H1 (cell line): Measurements from ENCODE around the gene LENG1. TPM values are rescaled to one million over a fixed set of nuclear protein-coding genes. Genes with fewer than 3 reads are reported as not detected.

Source experiments
- CTCF ChIA-PET: fragments of 300-600 bp; sonication (Branson Sonifier 250); formaldehyde crosslinking; loops from one replicate; lab custom pipeline; 2021; ENCODE audit not compliant: partially characterized antibody; lab: Charles Lee
- POLR2A ChIA-PET: fragments of 300-600 bp; sonication (Branson Sonifier 250); formaldehyde crosslinking; loops from one replicate; lab custom pipeline; 2021; ENCODE audit warnings: inconsistent platforms; ENCODE audit not compliant: partially characterized antibody; lab: Charles Lee
- DNase-seq, 2 experiments: peaks; one replicate each; pipeline versions ENCODE4 v3.0.0 to v3.0.0-alpha.2; 2010 to 2022; ENCODE audit warnings: low spot score in 2 of 2, low read depth in 1 of 2, mixed read lengths in 1 of 2
- FAIRE-seq: peaks from 2 replicates; lab custom pipeline; 2011; peaks lifted over from hg19 to GRCh38; lab: Jason Lieb, UNC
- H2AFZ ChIP-seq: 2 replicates; pipeline ENCODE4 v1.8.1; 2012; ENCODE audit warnings: low read length, inconsistent platforms
- H2AK5ac ChIP-seq: 2 replicates; pipeline ENCODE4 v1.6.1; 2013; ENCODE audit warnings: low read depth, low read length
- H2BK120ac ChIP-seq: replicated peaks from 2 replicates; pipeline ENCODE3; 2013; ENCODE audit warnings: low read depth, low read length, inconsistent platforms
- H2BK12ac ChIP-seq: 2 replicates; pipeline ENCODE4 v1.6.1; 2013; ENCODE audit warnings: low read depth, low read length
- H2BK15ac ChIP-seq: 2 replicates; pipeline ENCODE4 v1.6.1; 2013; ENCODE audit warnings: low read length
- H2BK20ac ChIP-seq: 2 replicates; pipeline ENCODE4 v1.6.1; 2013; ENCODE audit warnings: low read length
- H2BK5ac ChIP-seq: 2 replicates; pipeline ENCODE4 v1.6.1; 2013; ENCODE audit warnings: low read depth, low read length
- H3K14ac ChIP-seq: 2 replicates; pipeline ENCODE4 v1.6.1; 2013; ENCODE audit warnings: inconsistent platforms; ENCODE audit not compliant: insufficient read length
- H3K18ac ChIP-seq: 2 replicates; pipeline ENCODE4 v1.6.1; 2013; ENCODE audit warnings: low read length; ENCODE audit errors: extremely low read depth
- H3K23ac ChIP-seq: 2 replicates; pipeline ENCODE4 v1.6.1; 2013; ENCODE audit warnings: inconsistent platforms; ENCODE audit not compliant: insufficient read length
- H3K23me2 ChIP-seq: 2 replicates; pipeline ENCODE4 v1.6.1; 2013; ENCODE audit warnings: low read depth, low read length
- H3K27ac ChIP-seq: 2 replicates; pipeline ENCODE4 v1.6.1; 2011; ENCODE audit warnings: low read depth, low read length, inconsistent platforms
- H3K27me3 ChIP-seq, 4 experiments: replicated peaks in 1 of 4; 1 replicate in 1 of 4; 2 replicates in 3 of 4; pipeline versions ENCODE4 v1.6.1 to v1.8.1; 2011 to 2013; ENCODE audit warnings: low read length in 3 of 4, mild to moderate bottlenecking in 3 of 4, inconsistent platforms in 2 of 4, mixed read lengths in 2 of 4, moderate library complexity in 1 of 4; ENCODE audit not compliant: control insufficient read depth in 3 of 4, insufficient read depth in 3 of 4; ENCODE audit errors: extremely low read depth in 1 of 4
- H3K36me3 ChIP-seq, 4 experiments: 2 replicates each; pipeline versions ENCODE4 v1.6.1 to v1.8.1; 2011 to 2013; ENCODE audit warnings: mild to moderate bottlenecking in 4 of 4, low read length in 3 of 4, moderate library complexity in 2 of 4, control low read depth in 1 of 4, inconsistent platforms in 1 of 4; ENCODE audit not compliant: insufficient read depth in 4 of 4, control insufficient read depth in 2 of 4
- H3K4ac ChIP-seq: replicated peaks from 2 replicates; pipeline ENCODE3; 2013; ENCODE audit warnings: low read length, low read depth, mixed read lengths, inconsistent platforms; ENCODE audit not compliant: insufficient read length
- H3K4me1 ChIP-seq, 4 experiments: replicated peaks in 1 of 4; 1 replicate in 1 of 4; 2 replicates in 3 of 4; pipeline versions ENCODE4 v1.6.1 to v1.8.1; 2011 to 2013; ENCODE audit warnings: low read length in 3 of 4, inconsistent platforms in 2 of 4, mixed read lengths in 1 of 4; ENCODE audit not compliant: insufficient read depth in 4 of 4, control insufficient read depth in 3 of 4
- H3K4me2 ChIP-seq, 2 experiments: 2 replicates each; pipeline versions ENCODE4 v1.6.1 to v1.8.1; 2011 to 2013; ENCODE audit warnings: low read depth in 2 of 2, low read length in 2 of 2, control low read depth in 1 of 2, inconsistent platforms in 1 of 2, mild to moderate bottlenecking in 1 of 2; ENCODE audit not compliant: insufficient read depth in 1 of 2
- H3K4me3 ChIP-seq, 4 experiments: fragments of 200-600, 300-600 bp in 1 of 4; sonication (generic), shearing (Covaris generic), sonication (Bioruptor Twin) in 1 of 4; 2 replicates each; pipeline versions ENCODE4 v1.5.1 to v1.8.1; 2011 to 2016; ENCODE audit warnings: low read length in 4 of 4, low read depth in 3 of 4, control low read depth in 2 of 4, inconsistent platforms in 2 of 4, mild to moderate bottlenecking in 2 of 4, mixed read lengths in 1 of 4, moderate library complexity in 1 of 4; ENCODE audit not compliant: insufficient read depth in 2 of 4; ENCODE audit errors: extremely low read depth in 1 of 4
- H3K56ac ChIP-seq: replicated peaks from 2 replicates; pipeline ENCODE3; 2013; ENCODE audit warnings: low read depth, mild to moderate bottlenecking, mixed read lengths, low read length, inconsistent platforms; ENCODE audit not compliant: insufficient read length
- H3K79me1 ChIP-seq: 2 replicates; pipeline ENCODE4 v1.6.1; 2013; ENCODE audit warnings: low read depth, low read length, control low read depth
- H3K79me2 ChIP-seq, 2 experiments: 2 replicates each; pipeline versions ENCODE4 v1.6.1 to v1.8.1; 2012 to 2013; ENCODE audit warnings: low read length in 2 of 2, mild to moderate bottlenecking in 2 of 2, inconsistent platforms in 1 of 2; ENCODE audit not compliant: insufficient read depth in 2 of 2, control insufficient read depth in 1 of 2
- H3K9ac ChIP-seq, 4 experiments: replicated peaks in 1 of 4; 1 replicate in 1 of 4; 2 replicates in 3 of 4; pipeline versions ENCODE4 v1.6.1 to v1.8.1; 2011 to 2013; ENCODE audit warnings: low read depth in 3 of 4, low read length in 3 of 4, control low read depth in 2 of 4, mild to moderate bottlenecking in 2 of 4, moderate library complexity in 2 of 4, inconsistent platforms in 1 of 4; ENCODE audit errors: extremely low read depth in 1 of 4
- H3K9me3 ChIP-seq, 2 experiments: 2 replicates each; pipeline versions ENCODE4 v1.6.1 to v1.8.1; 2012 to 2013; ENCODE audit warnings: mild to moderate bottlenecking in 2 of 2, moderate library complexity in 2 of 2, control low read depth in 1 of 2, inconsistent platforms in 1 of 2, low read depth in 1 of 2, low read length in 1 of 2, mixed read lengths in 1 of 2; ENCODE audit not compliant: insufficient read depth in 2 of 2
- H4K20me1 ChIP-seq, 2 experiments: replicated peaks in 1 of 2; 2 replicates each; pipeline versions ENCODE3 to v1.8.1; 2011 to 2013; ENCODE audit warnings: inconsistent platforms in 2 of 2, low read length in 2 of 2, mild to moderate bottlenecking in 1 of 2; ENCODE audit not compliant: insufficient read depth in 2 of 2, control insufficient read depth in 1 of 2
- H4K5ac ChIP-seq: 2 replicates; pipeline ENCODE4 v1.6.1; 2013; ENCODE audit warnings: low read length, low read depth, mixed read lengths, inconsistent platforms; ENCODE audit not compliant: insufficient read length
- H4K8ac ChIP-seq: 2 replicates; pipeline ENCODE4 v1.8.0; 2013; ENCODE audit warnings: mild to moderate bottlenecking, moderate library complexity, low read length, inconsistent platforms; ENCODE audit not compliant: insufficient read depth; ENCODE audit errors: extremely low read depth
- H4K91ac ChIP-seq: replicated peaks from 2 replicates; pipeline ENCODE3; 2013; ENCODE audit warnings: low read length, mixed read lengths, inconsistent platforms; ENCODE audit not compliant: insufficient read length
- CHD1 ChIP-seq: IDR thresholded peaks from 2 replicates; pipeline ENCODE4 v1.6.1; 2012; ENCODE audit warnings: low read depth, low read length, improper control_type of control experiment
- KDM1A ChIP-seq: fragments of 200-600, 300-600 bp; sonication (generic); IDR thresholded peaks from 2 replicates; pipeline ENCODE4 v1.7.1; 2016; ENCODE audit warnings: mild to moderate bottlenecking, low read length, borderline replicate concordance
- MAFK ChIP-seq: IDR thresholded peaks from 2 replicates; pipeline ENCODE4 v1.6.1; 2012; ENCODE audit warnings: low read depth, mild to moderate bottlenecking, improper control_type of control experiment, low read length
- POLR2A ChIP-seq, 2 experiments: IDR thresholded peaks; 1 replicate in 1 of 2; 2 replicates in 1 of 2; pipeline ENCODE4 v1.6.1; 2011; ENCODE audit warnings: low read depth in 2 of 2, low read length in 2 of 2, mild to moderate bottlenecking in 2 of 2; ENCODE audit errors: control extremely low read depth in 1 of 2
- POLR2AphosphoS5 ChIP-seq: IDR thresholded peaks from 2 replicates; pipeline ENCODE4 v1.6.1; 2011; ENCODE audit warnings: low read depth, low read length
- RAD21 ChIP-seq, 2 experiments: IDR thresholded peaks in 1 of 2; conservative IDR thresholded peaks in 1 of 2; 2 replicates each; pipeline ENCODE4 v1.6.1; 2011; ENCODE audit warnings: low read depth in 2 of 2, low read length in 2 of 2, improper control_type of control experiment in 1 of 2, inconsistent platforms in 1 of 2, mild to moderate bottlenecking in 1 of 2, moderate library complexity in 1 of 2
- SIX5 ChIP-seq: IDR thresholded peaks from 2 replicates; pipeline ENCODE4 v1.6.1; 2011; ENCODE audit warnings: mild to moderate bottlenecking, low read depth, low read length
- SP2 ChIP-seq: IDR thresholded peaks from 2 replicates; pipeline ENCODE4 v1.6.1; 2012; ENCODE audit warnings: mild to moderate bottlenecking, low read length, inconsistent platforms
- WGBS, 2 experiments: shearing (Covaris generic) in 1 of 2; methylation state at CpG; one replicate each; pipeline versions ENCODE4 v1.1.6 to v1.1.7; 2013 to 2015; ENCODE audit warnings: low lambda C conversion rate in 2 of 2, mixed read lengths in 2 of 2, inconsistent platforms in 1 of 2, low coverage in 1 of 2, missing lambda C conversion rate in 1 of 2; ENCODE audit not compliant: insufficient replicate concordance in 2 of 2, insufficient coverage in 1 of 2, insufficient read length in 1 of 2; ENCODE audit errors: extremely low coverage in 1 of 2, missing lambda C conversion rate in 1 of 2; 5-methylcytosine and 5-hydroxymethylcytosine counted together
- polyA plus RNA-seq, 7 experiments: library from polyadenylated mRNA; depleted of rRNA in 3 of 7; stranded (reverse) in 5 of 7; unstranded in 2 of 7; fragments of >200 nt in 5 of 7; fragments of 200-250 nt in 2 of 7; gene quantifications; 1 replicate in 5 of 7; 2 replicates in 1 of 7; 4 replicates in 1 of 7; pipeline versions ENCODE4 v1.2.1 to v1.2.3, GENCODE V29; 2011 to 2013; ENCODE audit warnings: missing spikeins in 2 of 7, mixed read lengths in 2 of 7
- total RNA-seq: library from RNA; stranded (reverse); fragmentation: NEBNext Ultra II Directional; extraction: Animal tissue kit (Norgen Biotek cat#: 25700); gene quantifications from 2 replicates; pipeline ENCODE4 v1.2.1, GENCODE V29; 2021
- TF ChIP-seq, protein P1 (sequence below): IDR thresholded peaks from 2 replicates; pipeline ENCODE4 v1.6.1; 2012; ENCODE audit warnings: inconsistent platforms

The LENG1 gene
- total and polyA plus RNA-seq, 2 of the 8 experiments (the other 6 are each of a cell fraction or from before 2014, with no cell fraction given) = 1.2 to 4.4 TPM

DNA sequence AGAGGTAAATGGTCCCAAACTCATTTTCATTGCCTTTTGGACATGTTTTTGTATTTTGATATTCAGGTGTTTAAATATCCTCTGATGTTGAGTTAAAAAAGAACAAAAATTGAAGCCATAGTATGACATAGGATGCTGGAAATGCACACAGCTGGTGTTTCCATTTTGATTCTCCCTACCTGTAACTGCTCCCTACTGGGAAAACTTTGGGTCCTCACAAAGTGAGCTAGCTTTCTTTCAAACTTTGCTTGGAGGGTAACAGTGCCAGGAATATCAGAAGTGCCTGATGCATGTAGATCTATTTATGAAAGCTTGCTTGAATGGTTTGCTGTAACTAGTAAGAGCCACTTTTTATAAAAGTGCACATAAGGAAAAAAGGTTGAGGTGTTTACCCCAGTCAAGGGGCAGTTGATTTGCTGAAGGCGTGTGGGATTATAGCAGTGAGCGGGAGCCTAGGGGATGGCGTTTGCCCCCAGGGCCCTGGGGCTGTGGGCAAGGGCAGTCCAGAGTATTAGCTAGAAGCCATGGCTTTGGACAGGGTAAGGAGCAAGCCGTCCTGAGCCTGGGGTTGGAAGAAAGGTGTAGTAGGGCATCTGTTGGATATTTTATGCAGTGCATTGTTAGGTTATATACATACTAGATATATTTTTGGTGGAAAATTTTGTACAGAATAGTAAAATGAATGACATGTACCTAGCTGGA, 45.4 kb upstream of the LENG1 start:
- Histone ChIP-seq H4K5ac (no peak overlapping the region), H3K18ac (no peak overlapping the region), H3K14ac (no peak overlapping the region), H3K27me3 (no peaks in the 10 kb centered on the region), H4K8ac (no peak overlapping the region), H3K79me2 (peaks cover 32 to 64% of the 10 kb centered on the region in 2 experiments), H3K4me1 (peaks cover 12 to 25% (median 19%) of the 10 kb centered on the region in 4 experiments), H3K4me2 (peak overlapping the region; percentile 17 to 60; a peak in 3 of 4 replicates), H3K4me3 (peak overlapping the region in 2 of 4 experiments; percentile 12 to 19; a peak in 1 of 8 replicates), H3K79me1 (peaks cover 21% of the 10 kb centered on the region), H2BK5ac (no peak overlapping the region), H2BK15ac (no peak overlapping the region), H3K9me3 (no peaks in the 10 kb centered on the region), H3K27ac (no peak overlapping the region), H2BK120ac (no peak overlapping the region), H2BK12ac (no peak overlapping the region), H4K20me1 (peaks cover 57 to 62% of the 10 kb centered on the region in 2 experiments), H4K91ac (no peak overlapping the region), H3K23me2 (peaks cover 20% of the 10 kb centered on the region), H3K23ac (no peak overlapping the region), H2AFZ (no peak overlapping the region), H3K56ac (no peak overlapping the region), H2AK5ac (no peak overlapping the region), H3K36me3 (peaks cover 47 to 72% (median 63%) of the 10 kb centered on the region in 4 experiments), H3K9ac (peak overlapping the region in 2 of 4 experiments; percentile 14 to 25; a peak in 4 of 7 replicates), H3K4ac (no peak overlapping the region), H2BK20ac (no peak overlapping the region)
- FAIRE-seq (no peak), DNase-seq (no peak)
- ChIA-PET CTCF (interaction anchor here (1.0 to 1.3 kb wide), 2 partner anchors 57 to 187 kb away, joined by 3 read pairs; no protein-coding TSS in a partner anchor), POLR2A (interaction anchor here (0.7 to 23.4 kb wide), 23 partner anchors 9 to 217 kb away, joined by 3 to 909 read pairs (median 5); partner anchors contain the start of genes LILRB3, LILRB5, MBOAT7 and RPS9)
- WGBS, 2 experiments = 87% methylated on average over 4 of the region's 4 CpGs; no CpG with 5 or more reads in 1 of the 2 experiments
- TF ChIP-seq SIX5 (no peak), SP2 (no peak), POLR2AphosphoS5 (peak; percentile 67), RAD21 (IDR thresholded peaks at IDR 0.05 in 1 of 2, conservative IDR thresholded peaks at IDR 0.05 in 1 of 2; ENCODE audit: low read depth in 2 of 2, low read length in 2 of 2) (no peak), CHD1 (no peak), KDM1A (no peak), POLR2A (IDR thresholded peaks at IDR 0.05; ENCODE audit: control extremely low read depth in 1 of 2, low read depth in 2 of 2, low read length in 2 of 2) (peak; percentile 29 to 56; a peak in 1 of 3 replicates), MAFK (no peak)
- TF ChIP-seq, protein P1, sequence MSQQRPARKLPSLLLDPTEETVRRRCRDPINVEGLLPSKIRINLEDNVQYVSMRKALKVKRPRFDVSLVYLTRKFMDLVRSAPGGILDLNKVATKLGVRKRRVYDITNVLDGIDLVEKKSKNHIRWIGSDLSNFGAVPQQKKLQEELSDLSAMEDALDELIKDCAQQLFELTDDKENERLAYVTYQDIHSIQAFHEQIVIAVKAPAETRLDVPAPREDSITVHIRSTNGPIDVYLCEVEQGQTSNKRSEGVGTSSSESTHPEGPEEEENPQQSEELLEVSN = no peak
